ENCODE measurements around the gene FGFR2. TPM values are rescaled to one million over a fixed set of nuclear protein-coding genes. Genes with fewer than 3 reads are reported as not detected.

The FGFR2 gene
- total RNA-seq, 3 donors from 2014 or later = 31.8 to 62.8 (median 44.3) TPM

DNA sequence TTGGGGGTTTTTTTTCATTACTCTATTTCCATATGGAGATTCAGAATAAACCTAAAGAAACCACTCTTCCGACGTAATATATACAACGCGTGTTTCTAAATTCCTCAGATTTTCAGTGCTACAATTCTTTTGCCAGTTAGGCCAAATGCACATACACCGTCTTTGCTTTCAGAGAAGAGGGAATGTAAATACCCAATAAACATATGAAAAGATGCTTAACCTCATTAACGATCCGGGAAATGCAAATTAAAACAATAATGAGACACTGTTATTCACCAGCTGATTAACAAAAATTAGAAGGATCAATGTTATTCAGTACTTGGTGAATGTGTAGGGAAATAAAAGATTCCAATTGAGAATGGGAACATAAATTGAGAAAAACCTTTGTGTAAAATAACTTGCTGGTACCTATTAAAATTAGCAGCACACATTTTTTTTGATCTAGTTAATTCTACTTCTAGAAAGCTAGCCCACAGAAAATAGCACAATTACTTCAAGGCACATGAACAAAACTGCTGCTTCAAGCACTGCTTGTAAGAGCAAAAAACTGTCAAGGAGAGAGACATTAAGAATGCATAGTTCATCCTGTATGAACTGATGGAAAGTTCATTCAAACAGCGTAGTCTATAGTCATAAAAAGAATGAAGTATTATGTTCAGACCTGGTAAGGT, 56.7 kb downstream of the FGFR2 start:
- H3K36me3 ChIP-seq = no peaks in the 10 kb centered on the region
- H3K9me3 ChIP-seq = no peaks in the 10 kb centered on the region
- H3K4me3 ChIP-seq = no peak overlapping the region
- TF ChIP-seq POLR2AphosphoS5 (IDR thresholded peaks at IDR 0.05) (no peak), POLR2A (IDR thresholded peaks at IDR 0.05) (no peak), CTCF (IDR thresholded peaks at IDR 0.05) (no peak)
- H3K27ac ChIP-seq = no peak overlapping the region
- intact Hi-C loops (cut with DNase I; ENCODE audit: low total_unique reads) = no loop called here
- H3K4me1 ChIP-seq = no peaks in the 10 kb centered on the region
- DNase-seq (ENCODE audit: low spot score in 2 of 2) = no peak
- no peaks in the 10 kb centered on the region for H3K27me3 ChIP-seq

- H3K27ac ChIP-seq = no peak overlapping the region
- intact Hi-C loops (cut with DNase I; ENCODE audit: low total_unique reads) = no loop called here
- no peaks in the 10 kb centered on the region for H3K36me3 ChIP-seq
- TF ChIP-seq POLR2AphosphoS5 (IDR thresholded peaks at IDR 0.05) = no peak
- TF ChIP-seq CTCF (IDR thresholded peaks at IDR 0.05) = no peak
- TF ChIP-seq POLR2A (IDR thresholded peaks at IDR 0.05) = no peak
- no peak overlapping the region for H3K4me3 ChIP-seq
- DNase-seq (ENCODE audit: low spot score in 2 of 2) = no peak
- H3K4me1 ChIP-seq = no peaks in the 10 kb centered on the region
- H3K9me3 ChIP-seq = no peaks in the 10 kb centered on the region
- H3K27me3 ChIP-seq = no peaks in the 10 kb centered on the region
Measured at GRCh38 chr10:121540732-121541395, 57.4 kb downstream of the FGFR2 start.

DNA sequence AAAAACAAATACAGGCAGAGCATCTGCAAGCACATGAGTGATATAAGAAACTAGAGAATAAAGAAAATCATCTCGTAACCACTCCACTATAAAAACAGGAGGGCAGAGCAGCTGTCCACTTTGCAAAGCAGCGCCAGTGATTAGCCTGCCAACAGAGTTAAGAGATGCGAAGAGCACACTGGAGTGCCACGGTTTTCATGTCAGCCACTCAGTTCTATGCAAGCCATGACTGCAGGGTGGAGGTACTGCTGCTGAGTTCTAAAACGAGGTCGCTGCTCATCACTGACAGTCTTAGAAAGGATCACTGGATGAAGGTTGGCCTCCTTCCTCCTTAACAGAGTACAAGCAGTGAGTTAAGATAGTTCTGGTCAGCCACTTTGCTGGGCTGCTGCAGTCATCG, 58.5 kb downstream of the FGFR2 start:
- TF ChIP-seq CTCF (IDR thresholded peaks at IDR 0.05) (no peak), POLR2AphosphoS5 (IDR thresholded peaks at IDR 0.05) (no peak), POLR2A (IDR thresholded peaks at IDR 0.05) (no peak)
- no peak overlapping the region for H3K27ac ChIP-seq
- H3K27me3 ChIP-seq = no peaks in the 10 kb centered on the region
- no peak overlapping the region for H3K4me3 ChIP-seq
- no peaks in the 10 kb centered on the region for H3K9me3 ChIP-seq
- H3K36me3 ChIP-seq = no peaks in the 10 kb centered on the region
- H3K4me1 ChIP-seq = no peaks in the 10 kb centered on the region
- DNase-seq (ENCODE audit: low spot score in 2 of 2) = no peak
- intact Hi-C loops (cut with DNase I; ENCODE audit: low total_unique reads) = no loop called here

GRCh38 chr10:121536310-121536913, 61.8 kb downstream of the FGFR2 start:
- no peaks in the 10 kb centered on the region for H3K9me3 ChIP-seq
- no peak overlapping the region for H3K4me3 ChIP-seq
- no peak overlapping the region for H3K27ac ChIP-seq
- intact Hi-C loops (cut with DNase I; ENCODE audit: low total_unique reads) = no loop called here
- H3K36me3 ChIP-seq = no peaks in the 10 kb centered on the region
- DNase-seq (ENCODE audit: low spot score in 2 of 2) = no peak
- no peaks in the 10 kb centered on the region for H3K4me1 ChIP-seq
- no peaks in the 10 kb centered on the region for H3K27me3 ChIP-seq
- TF ChIP-seq CTCF (IDR thresholded peaks at IDR 0.05) = no peak
- TF ChIP-seq POLR2A (IDR thresholded peaks at IDR 0.05) = no peak
- no peak for TF ChIP-seq POLR2AphosphoS5 (IDR thresholded peaks at IDR 0.05)

DNA sequence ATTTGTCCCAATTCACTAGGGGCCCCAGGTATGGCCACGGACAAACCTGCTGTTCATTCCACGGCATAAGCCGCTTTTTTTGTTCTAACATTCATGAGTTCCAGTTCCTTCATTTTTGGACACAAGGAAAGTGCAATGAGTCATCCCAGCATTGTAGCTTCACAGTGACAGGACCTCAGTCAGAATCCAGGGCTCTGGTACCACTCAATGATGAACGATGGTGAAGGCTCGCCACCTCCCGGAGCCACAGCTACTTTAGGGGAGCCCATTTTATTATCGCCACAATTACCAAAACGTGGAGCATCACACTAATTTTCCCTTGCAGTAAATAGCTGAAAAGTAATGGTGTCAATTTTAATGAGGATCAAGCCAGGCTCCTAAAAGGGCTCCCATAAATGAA, 62.9 kb downstream of the FGFR2 start:
- TF ChIP-seq CTCF (IDR thresholded peaks at IDR 0.05) = no peak
- TF ChIP-seq POLR2A (IDR thresholded peaks at IDR 0.05) = no peak
- no peak for TF ChIP-seq POLR2AphosphoS5 (IDR thresholded peaks at IDR 0.05)
- Histone ChIP-seq H3K27ac (no peak overlapping the region), H3K9me3 (no peaks in the 10 kb centered on the region), H3K4me3 (no peak overlapping the region), H3K27me3 (no peaks in the 10 kb centered on the region), H3K36me3 (no peaks in the 10 kb centered on the region), H3K4me1 (no peaks in the 10 kb centered on the region)
- intact Hi-C loops (cut with DNase I; ENCODE audit: low total_unique reads) = no loop called here
- DNase-seq (ENCODE audit: low spot score in 2 of 2) = no peak

Data from breast epithelium (tissue), 4 donors.